ENCODE measurements around the gene SFRP4. TPM values are rescaled to one million over a fixed set of nuclear protein-coding genes. Genes with fewer than 3 reads are reported as not detected.

The SFRP4 gene
- total RNA-seq, 1 experiment from 2014 or later, result not detected

GRCh38 chr7:37961251-37961650 is 44.6 kb upstream of the SFRP4 start:
- TF ChIP-seq CTCF (conservative IDR thresholded peaks at IDR 0.05), result no peak
- DNase-seq, result no peak
- Histone ChIP-seq H3K4ac (ENCODE audit: low read depth, low read length) (no peak overlapping the region), H3K56ac (ENCODE audit: insufficient read length, low read depth, low read length) (no peak overlapping the region), H2BK5ac (ENCODE audit: insufficient read length, low read length) (no peak overlapping the region), H4K5ac (ENCODE audit: insufficient read length, low read depth, low read length) (no peak overlapping the region), H2BK20ac (ENCODE audit: low read depth, low read length, poor library complexity, severe bottlenecking) (no peak overlapping the region), H2AK5ac (ENCODE audit: insufficient read length, low read length) (no peak overlapping the region), H4K91ac (ENCODE audit: insufficient read length, low read depth, low read length) (no peak overlapping the region), H3K23me2 (ENCODE audit: insufficient read length, low read depth, low read length, poor library complexity, severe bottlenecking) (no peaks in the 10 kb centered on the region), H3K27ac (ENCODE audit: insufficient read length, low read depth, low read length) (no peak overlapping the region), H3K79me1 (ENCODE audit: insufficient read depth, low read depth, low read length, poor library complexity, severe bottlenecking) (no peaks in the 10 kb centered on the region), H3K23ac (ENCODE audit: insufficient read length, low read depth, low read length) (no peak overlapping the region), H3K79me2 (ENCODE audit: insufficient read depth, low read length) (no peaks in the 10 kb centered on the region), H4K8ac (replicated peaks; ENCODE audit: insufficient read length, low read depth, low read length) (no peak overlapping the region), H2BK15ac (ENCODE audit: low read depth, low read length) (no peak overlapping the region), H2AFZ (ENCODE audit: low read length) (no peak overlapping the region), H2BK120ac (ENCODE audit: low read depth, low read length, poor library complexity, severe bottlenecking) (no peak overlapping the region), H3K9me3 (ENCODE audit: control insufficient read depth, low read depth, low read length) (no peaks in the 10 kb centered on the region), H3K4me2 (ENCODE audit: insufficient read depth, insufficient read length, low read length) (no peak overlapping the region), H3K14ac (ENCODE audit: insufficient read depth, low read length) (no peak overlapping the region), H4K20me1 (ENCODE audit: control insufficient read depth, insufficient read depth, insufficient read length) (no peaks in the 10 kb centered on the region), H3K18ac (ENCODE audit: insufficient read length, low read depth, low read length) (no peak overlapping the region), H2BK12ac (ENCODE audit: insufficient read length, low read depth, low read length) (no peak overlapping the region), H3T11ph (ENCODE audit: low read length) (no peak overlapping the region), H3K4me1 (ENCODE audit: insufficient read depth, low read length) (no peaks in the 10 kb centered on the region), H3K27me3 (ENCODE audit: insufficient read depth, low read length) (no peaks in the 10 kb centered on the region), H3K9ac (ENCODE audit: extremely low read depth, insufficient read length, low read length) (no peak overlapping the region)
- peaks cover 2% of the 10 kb centered on the region; the same call in 1 of the 2 replicates for H3K27me3 Mint-ChIP-seq (ENCODE audit: low read depth)
- no peaks in the 10 kb centered on the region for H3K9me3 Mint-ChIP-seq
- no peak overlapping the region for H3K4me3 Mint-ChIP-seq
- H3K4me1 Mint-ChIP-seq, result no peaks in the 10 kb centered on the region
- no peaks in the 10 kb centered on the region for H3K36me3 Mint-ChIP-seq (ENCODE audit: insufficient read depth in 1 of 3, low read depth in 3 of 3)
- no CpG with 5 or more reads among the region's 5 CpGs for WGBS (ENCODE audit: extremely low coverage, insufficient read length, low lambda C conversion rate)
- H3K27ac Mint-ChIP-seq, result no peak overlapping the region
